ENCODE results near the gene IFI27L1. TPM values are rescaled to one million over a fixed set of nuclear protein-coding genes. Genes with fewer than 3 reads are reported as not detected.
A peak's percentile ranks its signal among the peaks of the same experiment; 100 is the strongest.

The IFI27L1 gene
- total RNA-seq, 1 experiment from 2014 or later = 14.7 TPM

- no peaks in the 10 kb centered on the region for H3K27me3 ChIP-seq (replicated peaks; ENCODE audit: insufficient read depth, low read depth, low read length, poor library complexity)
- peaks cover under 1% of the 10 kb centered on the region for H3K4me1 ChIP-seq (ENCODE audit: insufficient read depth, low read length, poor library complexity, severe bottlenecking)
- intact Hi-C loops (cut with micrococcal nuclease; ENCODE audit: unreplicated experiment) = loop anchor here (5.0 kb wide), 1 partner anchor 193 kb away; no protein-coding TSS in a partner anchor
- TF ChIP-seq CTCF (conservative IDR thresholded peaks at IDR 0.05; ENCODE audit: low read depth, low read length) (no peak), EZH2 (IDR thresholded peaks at IDR 0.05; ENCODE audit: borderline replicate concordance, low read depth, low read length, poor library complexity, severe bottlenecking) (no peak)
- no peak for DNase-seq (ENCODE audit: low spot score)
- H3K4me3 ChIP-seq (ENCODE audit: low read depth, low read length, poor library complexity, severe bottlenecking) = no peak overlapping the region
- POLR2A ChIA-PET (ENCODE audit: low non-redundant PET) = no interaction called here
- CTCF ChIA-PET = no interaction called here
- H3K36me3 ChIP-seq (ENCODE audit: insufficient read depth, low read length, poor library complexity, severe bottlenecking) = no peaks in the 10 kb centered on the region
- no peaks in the 10 kb centered on the region for H3K9me3 ChIP-seq (ENCODE audit: low read depth, low read length, poor library complexity, severe bottlenecking)
- H3K27ac ChIP-seq (ENCODE audit: low read depth, low read length, poor library complexity, severe bottlenecking) = no peak overlapping the region
- no TSS peak for BruUV-seq (replicated peaks)
Measured at GRCh38 chr14:94135476-94135875, 54.4 kb downstream of the IFI27L1 start.

- ChIA-PET CTCF (interaction anchor here (0.5 to 1.4 kb wide), 9 partner anchors 9 to 481 kb away, joined by 3 to 26 read pairs (median 4); partner anchors contain the start of gene OTUB2), POLR2A (ENCODE audit: low non-redundant PET) (interaction anchor here (0.5 kb wide), 2 partner anchors 11 to 139 kb away, joined by 3 to 6 read pairs; no protein-coding TSS in a partner anchor)
- no TSS peak for BruUV-seq (replicated peaks)
Measured at GRCh38 chr14:94136575-94137331, 55.6 kb downstream of the IFI27L1 start.

GRCh38 chr14:94138251-94138650 lies 57.1 kb downstream of the IFI27L1 start:
- intact Hi-C loops (cut with micrococcal nuclease; ENCODE audit: unreplicated experiment) = loop anchor here (5.0 kb wide), 1 partner anchor 196 kb away; no protein-coding TSS in a partner anchor

More at GRCh38 chr14:94136575-94137331, 55.6 kb downstream of the IFI27L1 start:
- intact Hi-C loops (cut with micrococcal nuclease; ENCODE audit: unreplicated experiment) = loop anchor here (1.0 to 5.0 kb wide), 2 partner anchors 100 to 194 kb away; no protein-coding TSS in a partner anchor
- TF ChIP-seq CTCF (conservative IDR thresholded peaks at IDR 0.05; ENCODE audit: low read depth, low read length) (peak; percentile 96), EZH2 (IDR thresholded peaks at IDR 0.05; ENCODE audit: borderline replicate concordance, low read depth, low read length, poor library complexity, severe bottlenecking) (no peak)
- no peaks in the 10 kb centered on the region for H3K4me1 ChIP-seq (ENCODE audit: insufficient read depth, low read length, poor library complexity, severe bottlenecking)
- no peak overlapping the region for H3K4me3 ChIP-seq (ENCODE audit: low read depth, low read length, poor library complexity, severe bottlenecking)
- no peaks in the 10 kb centered on the region for H3K9me3 ChIP-seq (ENCODE audit: low read depth, low read length, poor library complexity, severe bottlenecking)
- no peak overlapping the region for H3K27ac ChIP-seq (ENCODE audit: low read depth, low read length, poor library complexity, severe bottlenecking)
- H3K27me3 ChIP-seq (replicated peaks; ENCODE audit: insufficient read depth, low read depth, low read length, poor library complexity) = no peaks in the 10 kb centered on the region
- no peaks in the 10 kb centered on the region for H3K36me3 ChIP-seq (ENCODE audit: insufficient read depth, low read length, poor library complexity, severe bottlenecking)
- DNase-seq (ENCODE audit: low spot score) = peak; percentile 89

More at GRCh38 chr14:94138251-94138650, 57.1 kb downstream of the IFI27L1 start:
- TF ChIP-seq CTCF (conservative IDR thresholded peaks at IDR 0.05; ENCODE audit: low read depth, low read length) (no peak), EZH2 (IDR thresholded peaks at IDR 0.05; ENCODE audit: borderline replicate concordance, low read depth, low read length, poor library complexity, severe bottlenecking) (no peak)
- Histone ChIP-seq H3K27me3 (replicated peaks; ENCODE audit: insufficient read depth, low read depth, low read length, poor library complexity) (no peaks in the 10 kb centered on the region), H3K27ac (ENCODE audit: low read depth, low read length, poor library complexity, severe bottlenecking) (no peak overlapping the region), H3K4me3 (ENCODE audit: low read depth, low read length, poor library complexity, severe bottlenecking) (no peak overlapping the region), H3K36me3 (ENCODE audit: insufficient read depth, low read length, poor library complexity, severe bottlenecking) (no peaks in the 10 kb centered on the region), H3K9me3 (ENCODE audit: low read depth, low read length, poor library complexity, severe bottlenecking) (no peaks in the 10 kb centered on the region), H3K4me1 (ENCODE audit: insufficient read depth, low read length, poor library complexity, severe bottlenecking) (no peaks in the 10 kb centered on the region)
- CTCF ChIA-PET = interaction anchor here (0.8 kb wide), 1 partner anchor 101 kb away, joined by 3 read pairs; no protein-coding TSS in a partner anchor
- no peak for DNase-seq (ENCODE audit: low spot score)
- BruUV-seq (replicated peaks) = no TSS peak
- POLR2A ChIA-PET (ENCODE audit: low non-redundant PET) = no interaction called here

Measured in A673 (cell line).